ENCODE results near the gene TNPO2. TPM values are rescaled to one million over a fixed set of nuclear protein-coding genes. Genes with fewer than 3 reads are reported as not detected.
A peak's percentile ranks its signal among the peaks of the same experiment; 100 is the strongest.

Gene TNPO2
- total RNA-seq, 2 donors from 2014 or later = 50.1 to 123 TPM

DNA sequence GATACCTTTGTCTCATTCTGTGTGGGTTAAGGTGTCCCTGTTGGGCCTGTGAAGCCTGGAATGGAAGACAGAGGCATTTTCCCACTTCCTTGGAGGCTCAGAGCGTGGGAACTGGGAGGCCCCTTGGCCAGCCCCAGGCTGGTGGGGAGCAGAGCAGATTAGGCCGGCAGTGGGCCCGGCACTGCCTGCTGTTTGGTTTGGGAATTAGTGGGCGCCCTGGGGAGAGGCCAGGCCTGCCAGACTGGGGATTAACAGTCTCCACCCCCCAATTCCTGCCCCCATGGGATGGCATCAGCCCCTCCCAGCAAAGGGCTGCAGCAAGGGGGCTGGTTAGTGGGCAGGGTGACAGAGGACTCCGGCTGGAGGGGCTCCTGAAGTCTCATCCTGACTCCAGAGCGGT lies 24.8 kb upstream of the TNPO2 start:
- no peaks in the 10 kb centered on the region for H3K9me3 ChIP-seq
- TF ChIP-seq POLR2AphosphoS5 (IDR thresholded peaks at IDR 0.05) = no peak
- TF ChIP-seq POLR2A (IDR thresholded peaks at IDR 0.05) = no peak
- TF ChIP-seq, protein P1, sequence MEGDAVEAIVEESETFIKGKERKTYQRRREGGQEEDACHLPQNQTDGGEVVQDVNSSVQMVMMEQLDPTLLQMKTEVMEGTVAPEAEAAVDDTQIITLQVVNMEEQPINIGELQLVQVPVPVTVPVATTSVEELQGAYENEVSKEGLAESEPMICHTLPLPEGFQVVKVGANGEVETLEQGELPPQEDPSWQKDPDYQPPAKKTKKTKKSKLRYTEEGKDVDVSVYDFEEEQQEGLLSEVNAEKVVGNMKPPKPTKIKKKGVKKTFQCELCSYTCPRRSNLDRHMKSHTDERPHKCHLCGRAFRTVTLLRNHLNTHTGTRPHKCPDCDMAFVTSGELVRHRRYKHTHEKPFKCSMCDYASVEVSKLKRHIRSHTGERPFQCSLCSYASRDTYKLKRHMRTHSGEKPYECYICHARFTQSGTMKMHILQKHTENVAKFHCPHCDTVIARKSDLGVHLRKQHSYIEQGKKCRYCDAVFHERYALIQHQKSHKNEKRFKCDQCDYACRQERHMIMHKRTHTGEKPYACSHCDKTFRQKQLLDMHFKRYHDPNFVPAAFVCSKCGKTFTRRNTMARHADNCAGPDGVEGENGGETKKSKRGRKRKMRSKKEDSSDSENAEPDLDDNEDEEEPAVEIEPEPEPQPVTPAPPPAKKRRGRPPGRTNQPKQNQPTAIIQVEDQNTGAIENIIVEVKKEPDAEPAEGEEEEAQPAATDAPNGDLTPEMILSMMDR (IDR thresholded peaks at IDR 0.05) = no peak
- H3K27ac ChIP-seq = no peak overlapping the region
- WGBS = 78% methylated on average over 6 of the region's 6 CpGs
- intact Hi-C loops (cut with DNase I) = no loop called here
- H3K36me3 ChIP-seq = peaks cover 0 to 13% of the 10 kb centered on the region in 2 donors
- no peak overlapping the region for H3K4me3 ChIP-seq
- no peaks in the 10 kb centered on the region for H3K27me3 ChIP-seq (replicated peaks; ENCODE audit: insufficient read depth)
- no peak for DNase-seq (ENCODE audit: low spot score)
- H3K4me1 ChIP-seq (replicated peaks) = peaks cover 3% of the 10 kb centered on the region

DNA sequence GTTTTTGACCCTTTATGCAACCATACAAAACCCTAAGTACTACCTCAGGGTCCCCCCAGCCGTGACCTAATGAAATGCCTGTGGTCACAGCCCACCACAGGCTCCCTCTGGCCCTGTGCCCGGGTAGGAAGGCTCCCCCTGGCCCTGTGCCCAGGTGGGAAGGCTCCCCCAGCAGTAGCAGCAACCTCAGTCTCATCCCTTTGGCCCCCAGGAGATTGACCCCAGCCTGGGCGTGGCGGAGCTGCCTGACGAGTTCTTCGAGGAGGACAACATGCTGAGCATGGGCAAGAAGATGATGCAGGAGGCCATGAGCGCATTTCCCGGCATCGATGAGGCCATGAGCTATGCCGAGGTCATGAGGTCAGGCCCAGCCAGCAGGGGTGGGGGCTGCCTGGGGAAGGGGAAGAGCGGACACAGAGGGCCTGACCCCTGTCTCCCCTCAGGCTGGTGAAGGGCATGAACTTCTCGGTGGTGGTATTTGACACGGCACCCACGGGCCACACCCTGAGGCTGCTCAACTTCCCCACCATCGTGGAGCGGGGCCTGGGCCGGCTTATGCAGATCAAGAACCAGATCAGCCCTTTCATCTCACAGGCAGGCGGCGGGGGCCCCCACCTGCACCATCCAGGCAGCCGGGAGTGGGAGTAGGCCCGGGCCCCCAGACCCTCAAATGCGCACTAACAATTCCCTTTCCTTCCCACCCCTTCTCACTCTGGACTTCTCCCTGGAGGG lies 21.6 kb upstream of the TNPO2 start:
- H3K36me3 ChIP-seq = peaks cover 0 to 13% of the 10 kb centered on the region in 2 donors
- peaks cover 3% of the 10 kb centered on the region for H3K4me1 ChIP-seq (replicated peaks)
- WGBS = 78% methylated on average over 17 of the region's 22 CpGs

GRCh38 chr19:12737835-12738351 lies 14.2 kb upstream of the TNPO2 start:
- intact Hi-C loops (cut with DNase I) = no loop called here
- Histone ChIP-seq H3K9me3 (no peaks in the 10 kb centered on the region), H3K4me1 (replicated peaks) (peaks cover 16% of the 10 kb centered on the region), H3K27ac (peak overlapping the region; percentile 82 to 87), H3K4me3 (peak overlapping the region; percentile 63 to 76), H3K36me3 (no peaks in the 10 kb centered on the region), H3K27me3 (replicated peaks; ENCODE audit: insufficient read depth) (no peaks in the 10 kb centered on the region)
- TF ChIP-seq POLR2AphosphoS5 (IDR thresholded peaks at IDR 0.05) (no peak), POLR2A (IDR thresholded peaks at IDR 0.05) (no peak)
- TF ChIP-seq, protein P1 (IDR thresholded peaks at IDR 0.05) = no peak
- no peak for DNase-seq (ENCODE audit: low spot score)
- WGBS = 8% methylated on average over 13 of the region's 13 CpGs

More for the DNA sequence above, 21.6 kb upstream of the TNPO2 start:
- H3K27ac ChIP-seq = no peak overlapping the region
- no peaks in the 10 kb centered on the region for H3K27me3 ChIP-seq (replicated peaks; ENCODE audit: insufficient read depth)
- no peaks in the 10 kb centered on the region for H3K9me3 ChIP-seq
- intact Hi-C loops (cut with DNase I) = no loop called here
- no peak for TF ChIP-seq POLR2A (IDR thresholded peaks at IDR 0.05)
- TF ChIP-seq, protein P1 (IDR thresholded peaks at IDR 0.05) = no peak
- no peak for TF ChIP-seq POLR2AphosphoS5 (IDR thresholded peaks at IDR 0.05)
- H3K4me3 ChIP-seq = no peak overlapping the region
- no peak for DNase-seq (ENCODE audit: low spot score)

DNA sequence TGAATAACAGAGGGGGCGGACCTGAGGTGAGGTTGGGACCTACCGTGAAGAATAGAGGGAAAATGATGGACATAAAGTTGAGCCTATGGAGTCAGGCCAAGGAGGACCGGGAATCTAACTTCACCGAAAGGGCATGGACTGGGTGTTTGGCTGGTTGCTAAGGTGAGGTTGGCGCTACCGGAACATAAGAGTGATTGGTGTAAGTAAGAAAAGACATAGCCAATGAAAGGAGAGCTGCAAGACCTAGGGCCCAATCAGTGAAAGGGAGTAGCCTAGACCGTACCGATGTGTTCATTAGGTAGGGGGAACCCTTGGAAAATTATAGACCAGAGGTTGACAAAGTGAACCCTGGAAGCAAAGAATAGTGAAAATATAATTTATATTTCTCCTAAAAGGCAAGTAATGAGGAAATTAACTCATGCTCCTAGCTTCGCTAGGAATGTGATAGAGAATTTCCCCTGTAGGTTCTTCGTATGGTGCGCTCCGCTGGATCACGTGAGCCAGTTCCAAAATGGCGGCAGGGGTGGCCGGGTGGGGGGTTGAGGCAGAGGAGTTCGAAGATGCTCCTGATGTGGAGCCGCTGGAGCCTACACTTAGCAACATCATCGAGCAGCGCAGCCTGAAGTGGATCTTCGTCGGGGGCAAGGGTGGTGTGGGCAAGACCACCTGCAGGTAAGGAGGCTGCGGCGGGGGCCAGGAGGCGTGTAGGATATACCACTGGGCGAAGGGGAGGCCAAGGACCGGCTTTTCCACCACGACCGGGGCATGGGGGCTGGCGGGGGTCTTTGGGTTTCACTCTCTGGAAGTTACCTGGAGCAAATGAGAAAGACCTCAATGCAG lies 13.5 kb upstream of the TNPO2 start, which contains the start of gene GET3:
Gene GET3, plus strand, starts transcription at position 503 of the 840 bp plus-strand sequence. Its CDS starts 9 bp downstream, at position 512.
- intact Hi-C loops (cut with DNase I) = no loop called here
- H3K36me3 ChIP-seq = no peaks in the 10 kb centered on the region
- peak; percentile 98 for DNase-seq (ENCODE audit: low spot score)
- no peaks in the 10 kb centered on the region for H3K27me3 ChIP-seq (replicated peaks; ENCODE audit: insufficient read depth)
- TF ChIP-seq, protein P1 (IDR thresholded peaks at IDR 0.05) = peak in 1 of 4 experiments; percentile 48
- TF ChIP-seq POLR2AphosphoS5 (IDR thresholded peaks at IDR 0.05) (peak; percentile 94), POLR2A (IDR thresholded peaks at IDR 0.05) (no peak)
- H3K27ac ChIP-seq = peak within 1 kb of the TSS; percentile 82 to 87
- H3K4me1 ChIP-seq (replicated peaks) = peaks cover 22% of the 10 kb centered on the region
- H3K4me3 ChIP-seq = peak within 1 kb of the TSS; percentile 63 to 76
- H3K9me3 ChIP-seq = no peaks in the 10 kb centered on the region
- WGBS = under 1% methylated on average over 26 of the region's 29 CpGs
